HPDE6-E6E7 (cell line): ENCODE data around the gene MACROD2.
A peak's percentile ranks its signal among the peaks of the same experiment; 100 is the strongest.

Experiments used
- DNase-seq: peaks from one replicate; pipeline ENCODE4 v3.0.0; 2011; ENCODE audit warnings: missing footprints; ENCODE audit errors: extremely low spot score

Gene MACROD2

GRCh38 chr20:14525426-14525825 is 530.1 kb downstream of the MACROD2 start:
- DNase-seq: no peak

GRCh38 chr20:14526891-14527290 is 531.6 kb downstream of the MACROD2 start:
- DNase-seq: no peak

GRCh38 chr20:14531786-14532185 is 536.5 kb downstream of the MACROD2 start:
- no peak for DNase-seq

GRCh38 chr20:14536738-14537137 is 541.4 kb downstream of the MACROD2 start:
- peak; percentile 19 for DNase-seq

GRCh38 chr20:14538433-14538832 is 543.1 kb downstream of the MACROD2 start:
- DNase-seq: no peak

GRCh38 chr20:14543040-14543439 is 547.7 kb downstream of the MACROD2 start:
- DNase-seq: no peak

- no peak for DNase-seq
These were observed 549.4 kb downstream of the MACROD2 start for GRCh38 chr20:14544688-14545087.

GRCh38 chr20:14550655-14551054 is 555.3 kb downstream of the MACROD2 start:
- no peak for DNase-seq

GRCh38 chr20:14553774-14554534 is 558.6 kb downstream of the MACROD2 start:
- no peak for DNase-seq

GRCh38 chr20:14555676-14556075 is 560.4 kb downstream of the MACROD2 start:
- DNase-seq: no peak

- no peak for DNase-seq
These were observed 560.9 kb downstream of the MACROD2 start for GRCh38 chr20:14556206-14556605.

GRCh38 chr20:14559612-14560011 is 564.3 kb downstream of the MACROD2 start:
- DNase-seq: no peak

- DNase-seq: no peak
These were observed 566.5 kb downstream of the MACROD2 start for GRCh38 chr20:14561741-14562221.

GRCh38 chr20:14562981-14563380 is 567.7 kb downstream of the MACROD2 start:
- no peak for DNase-seq

GRCh38 chr20:14566505-14566904 is 571.2 kb downstream of the MACROD2 start:
- DNase-seq: no peak

- DNase-seq: no peak
These were observed 572.9 kb downstream of the MACROD2 start for GRCh38 chr20:14568225-14568624.

- no peak for DNase-seq
These were observed 573.4 kb downstream of the MACROD2 start for GRCh38 chr20:14568701-14569100.

- no peak for DNase-seq
These were observed 574.3 kb downstream of the MACROD2 start for GRCh38 chr20:14569641-14570040.

GRCh38 chr20:14570811-14571210 is 575.5 kb downstream of the MACROD2 start:
- DNase-seq: no peak

GRCh38 chr20:14573676-14574075 is 578.4 kb downstream of the MACROD2 start:
- no peak for DNase-seq

- no peak for DNase-seq
These were observed 581.0 kb downstream of the MACROD2 start for GRCh38 chr20:14576196-14576877.

- DNase-seq: no peak
These were observed 585.2 kb downstream of the MACROD2 start for GRCh38 chr20:14580418-14581074.

- DNase-seq: no peak
These were observed 586.4 kb downstream of the MACROD2 start for GRCh38 chr20:14581731-14582130.
